Dendritic cell treated with granulocyte-macrophage colony-stimulating factor and Interleukin-4, amounts not matched to agents 40 ng/mL and 50 ng/mL, for 4 days (primary cell): ENCODE measurements around the gene BUD23.
"Not testable (repeated sequence)": the region's sequence is repeated elsewhere in the genome, so short reads cannot be mapped to it uniquely, and the experiment has no call there.

Source experiments
- H3K27ac Mint-ChIP-seq: one replicate; pipeline ENCODE4 v1.8.0; 2022; ENCODE audit warnings: mild to moderate bottlenecking, mixed read lengths
- H3K27me3 Mint-ChIP-seq: one replicate; pipeline ENCODE4 v1.8.0; 2022; ENCODE audit warnings: mild to moderate bottlenecking, mixed read lengths
- H3K36me3 Mint-ChIP-seq: one replicate; pipeline ENCODE4 v1.8.0; 2022; ENCODE audit warnings: low read depth, mixed read lengths
- H3K4me1 Mint-ChIP-seq: one replicate; pipeline ENCODE4 v1.8.0; 2022; ENCODE audit warnings: low read depth, mixed read lengths
- H3K4me3 Mint-ChIP-seq: one replicate; pipeline ENCODE4 v1.8.0; 2022; ENCODE audit warnings: mild to moderate bottlenecking, moderate library complexity, mixed read lengths
- H3K9me3 Mint-ChIP-seq: one replicate; pipeline ENCODE4 v1.8.0; 2022; ENCODE audit warnings: mixed read lengths
- intact Hi-C: fragments of 100-400 bp; cut with micrococcal nuclease; formaldehyde crosslinking; loops from one replicate; pipeline ENCODE4 v1.15.0; 2022

BUD23 gene

DNA sequence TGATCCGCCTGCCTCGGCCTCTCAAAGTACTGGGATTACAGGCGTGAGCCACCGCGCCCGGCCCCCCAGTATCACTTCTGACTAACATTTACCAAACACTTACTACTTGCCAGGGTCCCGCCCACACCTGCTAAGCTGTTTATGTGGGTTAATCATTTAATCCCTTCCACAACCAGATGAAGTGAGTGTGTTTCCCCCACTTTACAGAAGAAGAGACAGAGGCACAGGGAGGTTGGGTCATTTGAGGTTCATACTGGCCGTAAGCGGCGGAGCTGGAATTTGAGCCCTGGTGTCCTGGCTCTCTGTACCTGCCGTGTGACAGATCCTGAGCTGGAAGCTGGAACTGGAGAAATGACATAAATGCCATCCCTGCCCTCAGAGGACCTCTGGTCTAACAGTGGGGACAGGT lies 30.9 kb upstream of the BUD23 start:
- Mint-ChIP-seq H3K4me1 (peaks cover 20% of the 10 kb centered on the region), H3K27me3 (peaks cover 67% of the 10 kb centered on the region), H3K4me3 (no peak overlapping the region), H3K27ac (no peak overlapping the region), H3K9me3 (no peaks in the 10 kb centered on the region), H3K36me3 (no peaks in the 10 kb centered on the region)
- intact Hi-C loops = no loop called here

GRCh38 chr7:73655309-73655708 lies 28.1 kb upstream of the BUD23 start:
- H3K4me1 Mint-ChIP-seq, H3K9me3 Mint-ChIP-seq, H3K36me3 Mint-ChIP-seq, H3K27ac Mint-ChIP-seq, H3K4me3 Mint-ChIP-seq, intact Hi-C loops: not testable (repeated sequence)
- H3K27me3 Mint-ChIP-seq = peaks cover 58% of the 10 kb centered on the region

- H3K4me1 Mint-ChIP-seq = peaks cover under 1% of the 10 kb centered on the region
- H3K4me3 Mint-ChIP-seq = no peak overlapping the region
- no peak overlapping the region for H3K27ac Mint-ChIP-seq
- peaks cover 11% of the 10 kb centered on the region for H3K9me3 Mint-ChIP-seq
- no peaks in the 10 kb centered on the region for H3K36me3 Mint-ChIP-seq
- intact Hi-C loops = no loop called here
- peaks cover 74% of the 10 kb centered on the region for H3K27me3 Mint-ChIP-seq
These were observed 23.4 kb upstream of the BUD23 start for GRCh38 chr7:73659983-73660382.

GRCh38 chr7:73660594-73660993 lies 22.8 kb upstream of the BUD23 start:
- H3K4me1 Mint-ChIP-seq, intact Hi-C loops, H3K4me3 Mint-ChIP-seq, H3K27ac Mint-ChIP-seq, H3K36me3 Mint-ChIP-seq: not testable (repeated sequence)
- H3K27me3 Mint-ChIP-seq = peaks cover 73% of the 10 kb centered on the region
- peaks cover 11% of the 10 kb centered on the region for H3K9me3 Mint-ChIP-seq

DNA sequence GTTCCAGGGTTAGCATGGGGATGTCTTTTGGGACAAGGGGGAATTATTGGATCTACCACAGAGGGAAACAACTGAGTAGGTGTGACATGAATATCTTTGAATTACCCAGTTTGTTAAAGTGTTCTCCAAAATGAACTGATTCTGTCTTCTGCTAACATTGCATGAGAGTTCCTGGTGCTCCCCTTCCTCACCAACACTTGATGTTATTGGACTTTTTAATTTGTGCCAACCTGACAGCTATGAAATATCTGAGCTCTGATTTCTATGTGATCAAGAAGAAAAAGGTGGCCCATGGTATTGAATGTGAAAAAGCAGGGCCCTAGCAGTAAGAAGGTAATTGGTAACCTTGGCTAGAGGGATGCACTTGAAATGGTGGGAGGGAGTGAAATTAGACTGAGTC lies 20.4 kb upstream of the BUD23 start:
- intact Hi-C loops = no loop called here
- H3K4me1 Mint-ChIP-seq = peaks cover 9% of the 10 kb centered on the region
- H3K27me3 Mint-ChIP-seq = peaks cover 78% of the 10 kb centered on the region
- peaks cover 11% of the 10 kb centered on the region for H3K9me3 Mint-ChIP-seq
- H3K4me3 Mint-ChIP-seq = no peak overlapping the region
- H3K27ac Mint-ChIP-seq = no peak overlapping the region
- H3K36me3 Mint-ChIP-seq = no peaks in the 10 kb centered on the region

GRCh38 chr7:73667344-73668102 lies 15.9 kb upstream of the BUD23 start, which contains the start of gene VPS37D:
Gene VPS37D, plus strand, starts transcription at chr7:73667831. Its CDS starts 128 bp downstream, at chr7:73667959.
- intact Hi-C loops = loop anchor here (1.0 to 5.0 kb wide), 3 partner anchors 16 to 60 kb away; partner anchors contain the start of genes BUD23, DNAJC30 and STX1A
- no peaks in the 10 kb centered on the region for H3K36me3 Mint-ChIP-seq
- H3K27ac Mint-ChIP-seq = no peak within 1 kb of the TSS
- peaks cover 83% of the 10 kb centered on the region for H3K27me3 Mint-ChIP-seq
- peak within 1 kb of the TSS; percentile 63 for H3K4me3 Mint-ChIP-seq
- H3K4me1 Mint-ChIP-seq = peaks cover 22% of the 10 kb centered on the region
- H3K9me3 Mint-ChIP-seq = peaks cover 11% of the 10 kb centered on the region

- Mint-ChIP-seq H3K27ac (no peak overlapping the region), H3K4me1 (peaks cover 22% of the 10 kb centered on the region), H3K9me3 (peaks cover 4% of the 10 kb centered on the region), H3K4me3 (no peak overlapping the region), H3K36me3 (no peaks in the 10 kb centered on the region), H3K27me3 (peaks cover 82% of the 10 kb centered on the region)
- intact Hi-C loops = loop anchor here (5.0 kb wide), 2 partner anchors 49 to 61 kb away; partner anchors contain the start of gene STX1A
These were observed 15.1 kb upstream of the BUD23 start for GRCh38 chr7:73668103-73668885.

DNA sequence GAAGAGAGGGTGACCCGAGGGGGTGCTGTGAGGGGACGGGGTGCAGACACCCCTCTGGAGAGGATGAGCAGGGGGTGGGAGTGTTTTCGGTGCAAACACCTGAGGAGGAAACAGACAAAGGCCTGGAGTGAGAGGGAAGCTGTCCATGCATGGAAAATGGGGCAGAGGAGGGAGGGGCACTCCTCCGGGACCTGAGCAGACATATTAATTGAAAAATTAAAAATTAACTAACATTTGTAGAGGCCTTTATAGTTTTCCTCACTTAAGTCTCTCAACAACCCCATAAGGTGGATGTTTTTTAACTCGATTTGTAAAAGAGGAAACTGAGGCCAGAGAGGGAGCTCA lies 14.5 kb upstream of the BUD23 start:
- no peaks in the 10 kb centered on the region for H3K9me3 Mint-ChIP-seq
- peaks cover 22% of the 10 kb centered on the region for H3K4me1 Mint-ChIP-seq
- no peaks in the 10 kb centered on the region for H3K36me3 Mint-ChIP-seq
- peaks cover 82% of the 10 kb centered on the region for H3K27me3 Mint-ChIP-seq
- intact Hi-C loops = loop anchor here (5.0 kb wide), 2 partner anchors 48 to 62 kb away; partner anchors contain the start of gene STX1A
- no peak overlapping the region for H3K4me3 Mint-ChIP-seq
- H3K27ac Mint-ChIP-seq = no peak overlapping the region

DNA sequence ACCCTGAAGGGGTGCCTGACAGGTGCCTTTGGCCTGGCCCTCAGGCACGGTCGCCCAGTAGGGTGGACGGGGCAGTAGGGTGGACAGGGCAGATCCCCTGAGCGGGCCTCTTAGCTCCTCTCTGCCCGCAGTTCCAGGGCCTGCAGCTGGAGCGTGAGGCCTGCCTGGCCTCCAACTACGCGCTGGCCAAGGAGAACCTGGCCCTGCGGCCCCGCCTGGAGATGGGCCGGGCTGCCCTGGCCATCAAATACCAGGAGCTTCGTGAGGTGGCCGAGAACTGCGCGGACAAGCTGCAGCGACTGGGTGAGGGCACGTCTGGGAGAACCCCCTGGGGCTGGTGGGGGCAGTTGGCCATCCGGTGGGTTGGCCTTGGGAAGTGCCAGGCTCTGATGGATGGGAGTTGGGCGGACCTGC lies 14.1 kb upstream of the BUD23 start:
- Mint-ChIP-seq H3K27me3 (peaks cover 79% of the 10 kb centered on the region), H3K9me3 (no peaks in the 10 kb centered on the region), H3K4me1 (peaks cover 22% of the 10 kb centered on the region), H3K36me3 (no peaks in the 10 kb centered on the region), H3K27ac (no peak overlapping the region), H3K4me3 (no peak overlapping the region)
- intact Hi-C loops = loop anchor here (5.0 kb wide), 2 partner anchors 48 to 62 kb away; partner anchors contain the start of gene STX1A

DNA sequence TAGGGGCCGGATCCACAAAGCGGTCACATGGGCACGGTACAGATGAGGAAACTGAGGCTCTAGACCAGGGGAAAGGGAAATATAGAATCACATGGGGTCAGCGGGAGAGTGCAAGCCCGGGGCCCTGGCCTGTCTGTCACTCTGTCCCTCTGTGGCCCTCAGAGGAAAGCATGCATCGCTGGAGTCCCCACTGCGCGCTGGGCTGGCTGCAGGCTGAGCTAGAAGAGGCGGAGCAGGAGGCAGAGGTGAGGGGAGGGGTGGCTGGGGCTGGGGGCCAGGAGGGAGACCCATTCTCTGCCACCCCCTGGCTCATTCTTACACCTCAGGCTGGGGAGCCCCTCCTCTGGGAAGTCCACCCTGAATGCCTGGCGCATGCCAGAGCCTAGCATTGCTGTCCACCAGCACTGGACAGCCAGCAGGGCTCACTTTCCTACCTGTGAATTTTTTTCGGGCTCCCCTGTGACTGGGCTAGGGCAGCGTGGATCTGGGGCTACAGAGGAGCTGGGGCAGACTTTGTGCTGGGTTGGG lies 13.5 kb upstream of the BUD23 start:
- Mint-ChIP-seq H3K9me3 (no peaks in the 10 kb centered on the region), H3K36me3 (no peaks in the 10 kb centered on the region), H3K4me1 (peaks cover 22% of the 10 kb centered on the region), H3K4me3 (no peak overlapping the region), H3K27ac (no peak overlapping the region), H3K27me3 (peaks cover 76% of the 10 kb centered on the region)
- intact Hi-C loops = loop anchor here (5.0 kb wide), 2 partner anchors 47 to 63 kb away; partner anchors contain the start of gene STX1A

- Mint-ChIP-seq H3K9me3 (no peaks in the 10 kb centered on the region), H3K36me3 (no peaks in the 10 kb centered on the region), H3K4me1 (peaks cover 17% of the 10 kb centered on the region), H3K27me3 (peaks cover 66% of the 10 kb centered on the region), H3K27ac (no peak overlapping the region), H3K4me3 (no peak overlapping the region)
- intact Hi-C loops = no loop called here
These were observed 12.1 kb upstream of the BUD23 start for GRCh38 chr7:73671322-73671661.

- peaks cover 17% of the 10 kb centered on the region for H3K4me1 Mint-ChIP-seq
- H3K27me3 Mint-ChIP-seq = peaks cover 62% of the 10 kb centered on the region
- intact Hi-C loops = no loop called here
- H3K27ac Mint-ChIP-seq = no peak overlapping the region
- H3K4me3 Mint-ChIP-seq = no peak overlapping the region
- no peaks in the 10 kb centered on the region for H3K36me3 Mint-ChIP-seq
- H3K9me3 Mint-ChIP-seq = no peaks in the 10 kb centered on the region
These were observed 11.4 kb upstream of the BUD23 start for GRCh38 chr7:73671857-73672445.

DNA sequence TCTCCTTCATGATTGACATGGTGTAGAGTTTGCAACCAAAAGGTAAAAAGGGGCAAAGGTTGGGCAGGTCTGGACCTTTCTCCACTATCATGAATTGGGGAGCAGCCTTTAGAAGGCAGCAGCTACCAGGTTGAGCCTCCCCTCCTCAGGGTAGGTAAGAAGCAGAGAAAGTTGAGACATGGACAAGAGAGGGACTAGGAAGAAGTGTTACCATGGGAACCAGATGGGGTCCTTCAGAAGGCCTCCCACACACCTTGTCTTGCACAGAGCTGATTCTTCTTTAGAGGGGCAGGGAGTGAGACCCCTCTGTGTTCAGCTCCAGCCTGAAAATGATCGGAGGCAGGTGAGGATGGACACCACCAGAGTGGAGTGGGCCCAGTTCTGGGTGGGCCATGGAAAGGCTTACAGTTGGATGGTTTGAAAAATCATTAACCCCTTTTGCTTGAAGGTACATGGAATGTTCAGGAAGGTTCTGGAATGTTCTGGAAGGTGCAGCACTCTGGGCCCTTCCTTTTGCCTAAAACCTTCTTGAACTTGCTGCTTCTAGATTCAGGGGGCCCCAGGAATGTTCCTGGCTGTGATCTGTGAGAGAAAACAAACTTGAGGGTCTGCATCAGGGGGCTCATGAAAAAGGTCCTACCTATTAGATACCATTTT lies 8.8 kb upstream of the BUD23 start:
- Mint-ChIP-seq H3K4me3 (no peak overlapping the region), H3K9me3 (no peaks in the 10 kb centered on the region), H3K27me3 (peaks cover 47% of the 10 kb centered on the region), H3K27ac (no peak overlapping the region), H3K36me3 (peaks cover 22% of the 10 kb centered on the region), H3K4me1 (peaks cover 7% of the 10 kb centered on the region)
- intact Hi-C loops = no loop called here
